Endometrial microvascular endothelial cells (primary cell): ENCODE data around the gene CPSF2. TPM values are rescaled to one million over a fixed set of nuclear protein-coding genes. Genes with fewer than 3 reads are reported as not detected.
"Not testable (repeated sequence)": the region's sequence is repeated elsewhere in the genome, so short reads cannot be mapped to it uniquely, and the experiment has no call there.

ENCODE experiments used
- in situ Hi-C: cut with HindIII; loops from 2 replicates; pipeline ENCODE4 v1.10.0; 2017; ENCODE audit warnings: low sequenced_read_pairs, low pct_unique_long_range_greater_than_20kb; ENCODE audit errors: inconsistent ontology term
- total RNA-seq: library from RNA; depleted of rRNA; stranded (reverse); fragments of >200 nt; gene quantifications from one replicate; pipeline ENCODE4 v1.2.3, GENCODE V29; 2015; ENCODE audit errors: inconsistent ontology term

The CPSF2 gene
- total RNA-seq, 1 donor from 2014 or later = 76.0 TPM

- in situ Hi-C loops = no loop called here
These were observed 22.9 kb downstream of the CPSF2 start for GRCh38 chr14:92144708-92145107.

GRCh38 chr14:92153581-92153980 is 31.8 kb downstream of the CPSF2 start:
- in situ Hi-C loops = no loop called here

DNA sequence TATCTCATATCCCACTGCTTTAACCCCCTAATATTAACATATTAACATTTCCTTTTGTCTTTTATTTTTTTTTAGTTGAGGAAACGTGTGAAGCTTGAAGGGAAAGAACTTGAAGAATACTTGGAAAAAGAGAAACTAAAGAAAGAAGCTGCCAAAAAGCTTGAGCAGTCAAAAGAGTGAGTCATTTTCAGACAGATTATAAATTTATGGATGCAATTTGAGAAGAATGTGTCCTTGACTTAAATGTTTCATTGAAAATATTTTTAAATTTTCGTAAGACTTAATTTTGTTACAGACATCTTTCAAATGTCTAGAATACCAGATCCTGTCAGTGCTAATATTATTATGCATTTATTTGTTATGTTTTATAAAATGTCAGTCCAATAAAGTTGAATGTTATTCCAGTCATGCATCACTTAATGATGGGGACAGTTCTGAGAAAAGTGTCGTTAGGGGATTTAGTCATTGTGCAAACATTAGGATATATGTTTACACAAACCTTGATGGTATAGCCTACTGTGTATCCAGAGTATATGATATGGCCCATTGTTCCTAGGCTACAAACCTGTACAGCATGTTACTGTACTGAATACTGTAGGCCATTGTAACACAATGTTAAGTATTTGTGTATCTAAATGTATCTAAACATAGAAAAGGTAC is 32.6 kb downstream of the CPSF2 start:
- in situ Hi-C loops = no loop called here

GRCh38 chr14:92160619-92161018 is 38.9 kb downstream of the CPSF2 start:
- in situ Hi-C loops = no loop called here

DNA sequence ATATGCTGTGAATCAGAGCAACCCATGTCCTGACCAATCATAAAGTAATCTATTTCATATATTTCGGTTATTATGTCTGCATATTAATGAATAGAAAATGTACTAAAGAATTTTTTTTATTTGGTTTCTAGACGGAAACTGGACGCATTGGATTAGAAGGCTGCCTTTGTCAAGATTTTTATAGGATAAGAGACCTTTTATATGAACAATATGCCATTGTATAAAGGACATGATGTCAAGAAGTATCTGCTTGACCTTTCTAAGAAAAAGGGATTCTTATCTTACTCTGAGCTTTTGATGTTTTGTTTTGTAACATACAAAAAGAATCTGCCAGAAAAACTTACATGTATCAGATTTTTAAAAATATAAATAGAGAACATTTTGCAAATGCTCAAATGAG is 39.8 kb downstream of the CPSF2 start:
- in situ Hi-C loops = no loop called here

- in situ Hi-C loops = no loop called here
These were observed 43.2 kb downstream of the CPSF2 start for GRCh38 chr14:92164958-92165357.

- in situ Hi-C loops = no loop called here
These were observed 51.9 kb downstream of the CPSF2 start for GRCh38 chr14:92173668-92174067.

GRCh38 chr14:92175811-92176210 is 54.0 kb downstream of the CPSF2 start:
- in situ Hi-C loops = no loop called here

DNA sequence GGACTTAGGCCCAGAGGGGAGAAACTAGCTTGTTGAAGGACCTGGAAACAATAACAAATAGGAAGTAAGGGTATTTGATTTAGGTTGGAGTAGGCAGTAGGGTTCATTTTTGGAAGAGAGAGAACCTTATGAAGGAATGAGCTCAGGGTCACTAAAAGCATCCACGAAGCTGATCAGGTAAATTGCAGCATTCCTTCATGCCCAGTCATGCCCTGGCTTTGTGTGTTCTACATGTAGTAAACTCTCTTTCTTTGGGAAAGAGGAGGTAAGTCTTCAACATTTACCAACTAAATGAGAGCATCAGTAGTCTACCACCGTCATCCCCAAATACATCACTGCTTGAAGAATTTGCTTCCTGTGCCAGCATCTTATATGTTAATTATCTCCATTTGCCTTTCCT is 54.7 kb downstream of the CPSF2 start:
- in situ Hi-C loops = no loop called here

GRCh38 chr14:92179178-92179577 is 57.4 kb downstream of the CPSF2 start:
- in situ Hi-C loops = not testable (repeated sequence)

- in situ Hi-C loops = no loop called here
These were observed 63.8 kb downstream of the CPSF2 start for GRCh38 chr14:92185559-92185958.

DNA sequence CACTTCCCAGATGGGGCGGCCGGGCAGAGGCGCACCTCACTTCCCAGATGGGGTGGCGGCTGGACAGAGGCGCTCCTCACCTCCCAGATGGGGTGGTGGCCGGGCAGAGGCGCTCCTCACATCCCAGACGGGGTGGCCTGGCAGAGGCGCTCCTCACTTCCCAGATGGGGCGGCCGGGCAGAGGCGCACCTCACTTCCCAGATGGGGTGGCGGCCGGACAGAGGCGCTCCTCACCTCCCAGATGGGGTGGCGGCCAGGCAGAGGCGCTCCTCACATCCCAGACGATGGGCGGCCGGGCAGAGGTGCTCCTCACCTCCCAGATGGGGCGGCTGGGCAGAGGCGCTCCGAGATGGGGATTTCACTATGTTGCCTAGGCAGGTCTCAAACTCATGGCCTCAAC is 65.8 kb downstream of the CPSF2 start:
- in situ Hi-C loops = not testable (repeated sequence)

GRCh38 chr14:92190768-92191167 is 69.0 kb downstream of the CPSF2 start:
- in situ Hi-C loops = no loop called here

DNA sequence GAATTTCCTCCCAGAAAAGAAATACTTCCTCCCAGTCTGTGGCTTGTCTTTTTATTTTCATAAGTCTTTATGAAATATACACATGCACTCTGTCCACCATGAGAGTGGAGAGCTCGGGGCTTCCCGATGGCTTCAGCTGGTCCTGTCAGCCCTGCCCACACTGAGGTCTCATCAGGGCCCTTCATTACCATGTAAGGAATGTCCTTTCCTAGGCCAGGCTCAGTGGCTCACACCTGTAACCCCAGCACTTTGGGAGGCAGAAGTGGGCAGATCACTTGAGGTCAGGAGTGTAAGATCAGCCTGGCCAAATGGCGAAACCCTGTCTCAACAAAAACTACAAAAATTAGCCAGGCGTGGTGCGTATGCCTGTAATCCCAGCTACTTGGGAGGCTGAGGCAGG is 77.0 kb downstream of the CPSF2 start:
- in situ Hi-C loops = no loop called here

DNA sequence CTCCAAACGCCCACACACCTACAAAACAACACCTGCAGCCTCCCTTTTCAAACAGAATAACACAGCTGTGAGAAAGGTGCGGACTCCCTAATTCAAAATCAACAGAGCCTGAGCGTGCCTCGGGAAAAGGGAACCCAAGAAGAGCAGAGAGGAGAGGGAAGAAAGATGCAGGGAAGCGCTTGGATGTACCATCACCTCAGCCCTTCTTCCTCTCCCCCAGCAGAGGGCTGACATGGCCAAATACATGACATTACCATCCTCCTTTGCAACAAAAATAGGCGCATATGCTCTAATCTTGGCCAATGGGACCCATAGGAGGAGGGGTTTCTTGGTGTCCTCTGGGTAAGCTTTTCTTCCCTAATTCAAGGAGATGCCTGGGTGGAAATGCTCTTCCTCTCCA is 78.0 kb downstream of the CPSF2 start:
- in situ Hi-C loops = no loop called here

GRCh38 chr14:92203116-92203515 is 81.3 kb downstream of the CPSF2 start:
- in situ Hi-C loops = no loop called here

DNA sequence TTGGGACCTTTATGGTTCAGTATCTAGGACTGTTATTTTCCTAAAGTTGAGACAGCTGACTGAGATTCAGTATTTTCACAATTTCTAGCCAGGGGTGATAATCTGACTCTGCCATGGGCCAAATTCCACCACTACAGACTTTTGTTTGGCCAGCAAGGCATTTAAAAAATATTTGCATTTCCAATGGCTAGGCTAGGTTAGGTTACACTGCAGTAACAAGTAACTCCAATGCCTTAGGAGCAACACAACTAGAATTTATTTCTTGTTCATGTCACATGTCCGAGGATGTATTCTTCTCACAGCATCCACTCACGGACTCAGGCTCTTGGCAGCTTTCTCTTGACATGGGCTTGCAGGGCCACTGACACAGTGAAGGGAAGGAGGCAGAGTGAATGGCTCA is 83.0 kb downstream of the CPSF2 start:
- in situ Hi-C loops = no loop called here

- in situ Hi-C loops = no loop called here
These were observed 85.5 kb downstream of the CPSF2 start for GRCh38 chr14:92207012-92207927.

DNA sequence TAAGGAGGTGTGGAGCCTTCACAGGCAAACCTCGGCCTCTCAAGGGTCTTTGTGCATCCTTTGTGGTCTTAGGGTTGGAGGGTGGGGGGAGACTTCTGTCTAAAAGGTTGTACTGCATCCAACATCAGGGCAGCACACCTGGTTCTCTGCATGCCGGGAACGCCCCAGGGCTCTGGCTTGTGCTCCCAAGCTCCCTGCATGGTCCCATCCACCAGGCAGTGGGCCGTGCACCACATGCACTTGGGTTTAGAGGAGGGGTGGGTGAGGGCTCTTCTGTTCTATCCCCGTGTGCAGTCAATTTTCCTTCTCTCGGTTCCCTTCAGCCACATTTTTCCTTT is 86.1 kb downstream of the CPSF2 start:
- in situ Hi-C loops = no loop called here

DNA sequence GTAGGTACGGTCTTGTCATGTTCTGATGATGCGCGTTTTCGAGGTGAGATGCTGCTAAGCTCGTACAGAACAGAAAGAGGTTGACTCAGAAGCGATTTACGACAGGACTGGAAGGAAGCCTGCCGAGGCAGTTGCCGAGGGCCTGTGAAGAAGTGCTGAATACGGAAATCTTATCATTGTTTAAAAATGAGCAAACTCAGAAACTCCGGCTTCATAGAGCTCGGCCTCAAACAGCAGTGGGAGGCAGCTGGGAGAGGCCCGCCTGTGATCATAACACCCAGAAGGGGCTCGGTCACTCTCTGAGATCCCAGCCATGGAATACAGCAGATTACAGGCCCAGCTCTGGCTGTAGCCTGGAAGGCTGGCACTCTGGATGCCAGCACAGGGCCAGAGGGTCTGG is 87.4 kb downstream of the CPSF2 start:
- in situ Hi-C loops = no loop called here
